ENCODE data around the gene HPCAL1. TPM values are rescaled to one million over a fixed set of nuclear protein-coding genes. Genes with fewer than 3 reads are reported as not detected.

Gene HPCAL1
- total and polyA plus RNA-seq, 2 donors (not counting 1 experiment from before 2014, with no cell fraction given) = 60.3 to 65.1 TPM

DNA sequence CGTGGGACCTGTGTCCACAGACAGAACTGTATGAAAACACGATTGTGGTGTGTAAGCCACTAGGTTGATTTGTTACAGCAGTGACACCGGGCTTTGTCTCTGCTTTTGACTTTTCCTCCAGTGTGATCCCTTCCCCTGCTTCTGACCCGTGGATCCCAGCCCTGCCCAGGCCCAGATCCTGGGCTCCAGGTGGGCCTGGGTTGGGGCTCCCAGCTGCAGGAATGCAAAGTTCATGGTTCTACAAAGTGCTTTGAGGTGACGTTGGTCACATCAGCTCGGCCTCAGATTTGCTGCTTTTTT, 26.8 kb downstream of the HPCAL1 start:
- H3K27ac Mint-ChIP-seq = peak overlapping the region; percentile 81
- intact Hi-C loops (cut with micrococcal nuclease) = loop anchor here (2.0 kb wide), 1 partner anchor 27 kb away; the partner anchor contains the start of gene HPCAL1
- no peaks in the 10 kb centered on the region for H3K9me3 Mint-ChIP-seq (ENCODE audit: insufficient read depth)
- H3K27ac ChIP-seq (ENCODE audit: low read length in 2 of 2) = peak overlapping the region; percentile 52 to 69
- ATAC-seq (ENCODE audit: low read depth) (no peak), DNase-seq (no peak)
- H3K4me3 Mint-ChIP-seq = peak overlapping the region; percentile 70
- 53% methylated on average over 5 of the region's 6 CpGs for WGBS (ENCODE audit: insufficient coverage)
- peak overlapping the region in 1 of 5 experiments; percentile 54 for H3K4me3 ChIP-seq (ENCODE audit: control extremely low read depth in 1 of 5, extremely low read depth in 1 of 5, insufficient read depth in 1 of 5, low read depth in 2 of 5, low read length in 4 of 5)
- no peaks in the 10 kb centered on the region for H3K27me3 ChIP-seq (replicated peaks in 1 of 4; ENCODE audit: control extremely low read depth in 1 of 4, control insufficient read depth in 3 of 4, insufficient read depth in 4 of 4, low read length in 3 of 4)
- H3K4me1 ChIP-seq (ENCODE audit: control insufficient read depth in 2 of 2, insufficient read depth in 2 of 2, low read length in 2 of 2) = peaks cover 64 to 84% of the 10 kb centered on the region in 2 donors
- H3K27me3 Mint-ChIP-seq = no peaks in the 10 kb centered on the region
- H3K36me3 ChIP-seq (replicated peaks in 1 of 2; ENCODE audit: control extremely low read depth in 1 of 2, control insufficient read depth in 1 of 2, extremely low read depth in 1 of 2, insufficient read depth in 2 of 2, low read length in 1 of 2) = no peaks in the 10 kb centered on the region
- TF ChIP-seq, protein P1, sequence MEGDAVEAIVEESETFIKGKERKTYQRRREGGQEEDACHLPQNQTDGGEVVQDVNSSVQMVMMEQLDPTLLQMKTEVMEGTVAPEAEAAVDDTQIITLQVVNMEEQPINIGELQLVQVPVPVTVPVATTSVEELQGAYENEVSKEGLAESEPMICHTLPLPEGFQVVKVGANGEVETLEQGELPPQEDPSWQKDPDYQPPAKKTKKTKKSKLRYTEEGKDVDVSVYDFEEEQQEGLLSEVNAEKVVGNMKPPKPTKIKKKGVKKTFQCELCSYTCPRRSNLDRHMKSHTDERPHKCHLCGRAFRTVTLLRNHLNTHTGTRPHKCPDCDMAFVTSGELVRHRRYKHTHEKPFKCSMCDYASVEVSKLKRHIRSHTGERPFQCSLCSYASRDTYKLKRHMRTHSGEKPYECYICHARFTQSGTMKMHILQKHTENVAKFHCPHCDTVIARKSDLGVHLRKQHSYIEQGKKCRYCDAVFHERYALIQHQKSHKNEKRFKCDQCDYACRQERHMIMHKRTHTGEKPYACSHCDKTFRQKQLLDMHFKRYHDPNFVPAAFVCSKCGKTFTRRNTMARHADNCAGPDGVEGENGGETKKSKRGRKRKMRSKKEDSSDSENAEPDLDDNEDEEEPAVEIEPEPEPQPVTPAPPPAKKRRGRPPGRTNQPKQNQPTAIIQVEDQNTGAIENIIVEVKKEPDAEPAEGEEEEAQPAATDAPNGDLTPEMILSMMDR (IDR thresholded peaks at IDR 0.05) = no peak
- TF ChIP-seq EZH2 (IDR thresholded peaks at IDR 0.05; ENCODE audit: borderline replicate concordance, insufficient read depth, low read depth, low read length, poor library complexity, severe bottlenecking) = no peak
- peak overlapping the region; percentile 53 for H2AFZ ChIP-seq (ENCODE audit: insufficient read depth, low read depth, low read length, poor library complexity, severe bottlenecking)
- POLR2A ChIA-PET = interaction anchor here (0.6 to 0.9 kb wide), 3 partner anchors 26 to 81 kb away, joined by 3 read pairs; no protein-coding TSS in a partner anchor
- peak overlapping the region; percentile 88 for H3K4me2 ChIP-seq (replicated peaks; ENCODE audit: low read depth, low read length, poor library complexity, severe bottlenecking)
- H4K20me1 ChIP-seq (ENCODE audit: control insufficient read depth, insufficient read depth, low read length, poor library complexity, severe bottlenecking) = peaks cover 54% of the 10 kb centered on the region
- H3K79me2 ChIP-seq (ENCODE audit: control insufficient read depth, insufficient read depth, low read length) = peaks cover 79% of the 10 kb centered on the region
- peaks cover 0 to 1% (median 0%) of the 10 kb centered on the region in 3 donors for H3K9me3 ChIP-seq (ENCODE audit: control extremely low read depth in 1 of 3, control insufficient read depth in 2 of 3, insufficient read depth in 1 of 3, low read length in 2 of 3)
- peak overlapping the region; percentile 62 for H3K9ac ChIP-seq (ENCODE audit: low read length)
- H3K4me1 Mint-ChIP-seq = peaks cover 86% of the 10 kb centered on the region
- CTCF ChIA-PET = interaction anchor here (1.0 to 3.7 kb wide), 5 partner anchors 12 to 205 kb away, joined by 3 to 20 read pairs (median 6); partner anchors contain the start of gene HPCAL1
